Osteocyte (in vitro differentiated cells): ENCODE measurements around the gene KLHL33. TPM values are rescaled to one million over a fixed set of nuclear protein-coding genes. Genes with fewer than 3 reads are reported as not detected.

ENCODE experiments used
- DNase-seq: peaks from one replicate; pipeline ENCODE4 v3.0.0; 2021; ENCODE audit warnings: mixed read lengths; ENCODE audit not compliant: unreplicated experiment; ENCODE audit errors: extremely low spot score
- H3K27ac Mint-ChIP-seq: one replicate; pipeline ENCODE4 v1.8.0; 2021; ENCODE audit warnings: mild to moderate bottlenecking, mixed read lengths; ENCODE audit not compliant: unreplicated experiment
- H3K27me3 Mint-ChIP-seq: one replicate; pipeline ENCODE4 v1.8.0; 2021; ENCODE audit warnings: mixed read lengths; ENCODE audit not compliant: unreplicated experiment
- H3K36me3 Mint-ChIP-seq: one replicate; pipeline ENCODE4 v1.8.0; 2021; ENCODE audit warnings: mixed read lengths; ENCODE audit not compliant: unreplicated experiment
- H3K4me1 Mint-ChIP-seq: one replicate; pipeline ENCODE4 v1.8.0; 2021; ENCODE audit warnings: mixed read lengths; ENCODE audit not compliant: unreplicated experiment
- H3K4me3 Mint-ChIP-seq: one replicate; pipeline ENCODE4 v1.8.0; 2021; ENCODE audit warnings: mild to moderate bottlenecking, moderate library complexity, mixed read lengths; ENCODE audit not compliant: unreplicated experiment
- H3K9me3 Mint-ChIP-seq: one replicate; pipeline ENCODE4 v1.8.0; 2021; ENCODE audit warnings: mixed read lengths; ENCODE audit not compliant: unreplicated experiment
- total RNA-seq: library from RNA; stranded (reverse); gene quantifications from 2 replicates; pipeline ENCODE4 v1.2.1, GENCODE V29; 2021
- TF ChIP-seq, protein P1 (sequence below): fragments of 200-600 bp; sonication (generic); IDR thresholded peaks from 2 replicates; pipeline ENCODE4 v1.5.0; 2021; ENCODE audit warnings: antibody characterized with exemption, mild to moderate bottlenecking, moderate library complexity

KLHL33 gene
- total RNA-seq, 1 donor from 2014 or later, result 0.08 TPM

DNA sequence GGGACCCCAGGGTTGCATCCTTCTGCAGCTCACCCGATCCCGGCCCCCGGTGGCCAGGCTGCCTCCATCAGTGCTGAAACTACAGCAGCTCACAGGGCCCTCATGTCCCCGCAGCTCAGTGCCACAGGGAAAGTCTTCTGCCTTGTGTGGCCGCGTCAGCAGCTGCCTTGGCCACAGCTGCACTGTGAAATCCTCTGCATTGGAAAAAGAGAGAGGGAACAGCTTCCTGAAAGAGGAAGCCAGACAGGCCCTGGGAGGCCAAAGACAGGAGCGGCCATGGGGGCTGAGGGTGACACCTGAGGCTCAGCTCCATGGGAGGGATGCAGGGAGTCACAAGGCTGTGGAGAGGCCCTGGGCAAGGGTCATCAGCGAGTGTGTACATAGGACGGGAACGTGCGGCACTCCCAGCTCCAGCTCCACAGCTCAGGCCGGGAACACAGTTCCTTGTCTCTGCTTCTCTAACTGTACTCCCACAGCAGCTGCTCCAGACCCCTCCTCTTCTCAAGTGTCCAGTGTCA, 59.8 kb downstream of the KLHL33 start:
- TF ChIP-seq, protein P1, sequence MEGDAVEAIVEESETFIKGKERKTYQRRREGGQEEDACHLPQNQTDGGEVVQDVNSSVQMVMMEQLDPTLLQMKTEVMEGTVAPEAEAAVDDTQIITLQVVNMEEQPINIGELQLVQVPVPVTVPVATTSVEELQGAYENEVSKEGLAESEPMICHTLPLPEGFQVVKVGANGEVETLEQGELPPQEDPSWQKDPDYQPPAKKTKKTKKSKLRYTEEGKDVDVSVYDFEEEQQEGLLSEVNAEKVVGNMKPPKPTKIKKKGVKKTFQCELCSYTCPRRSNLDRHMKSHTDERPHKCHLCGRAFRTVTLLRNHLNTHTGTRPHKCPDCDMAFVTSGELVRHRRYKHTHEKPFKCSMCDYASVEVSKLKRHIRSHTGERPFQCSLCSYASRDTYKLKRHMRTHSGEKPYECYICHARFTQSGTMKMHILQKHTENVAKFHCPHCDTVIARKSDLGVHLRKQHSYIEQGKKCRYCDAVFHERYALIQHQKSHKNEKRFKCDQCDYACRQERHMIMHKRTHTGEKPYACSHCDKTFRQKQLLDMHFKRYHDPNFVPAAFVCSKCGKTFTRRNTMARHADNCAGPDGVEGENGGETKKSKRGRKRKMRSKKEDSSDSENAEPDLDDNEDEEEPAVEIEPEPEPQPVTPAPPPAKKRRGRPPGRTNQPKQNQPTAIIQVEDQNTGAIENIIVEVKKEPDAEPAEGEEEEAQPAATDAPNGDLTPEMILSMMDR, result no peak
- H3K9me3 Mint-ChIP-seq, result no peaks in the 10 kb centered on the region
- H3K27me3 Mint-ChIP-seq, result no peaks in the 10 kb centered on the region
- H3K4me1 Mint-ChIP-seq, result no peaks in the 10 kb centered on the region
- peaks cover 56% of the 10 kb centered on the region for H3K36me3 Mint-ChIP-seq
- DNase-seq, result peak; percentile 80
- H3K27ac Mint-ChIP-seq, result no peak overlapping the region
- H3K4me3 Mint-ChIP-seq, result no peak overlapping the region

Other genes starting within 250 kb of the KLHL33 start
- not detected in 2 replicates for gene OR11G2, start 245.3 kb downstream of the KLHL33 start, total RNA-seq
- gene OR11H6, start 212.5 kb downstream of the KLHL33 start, total RNA-seq, result not detected in 2 replicates
- gene OR11H7, start 207.2 kb downstream of the KLHL33 start, total RNA-seq, result not detected in 2 replicates
- not detected in 2 replicates for gene OR11H4, start 196.9 kb downstream of the KLHL33 start, total RNA-seq
- 24.5 and 25.4 TPM in 2 replicates for gene TTC5, start 130.2 kb downstream of the KLHL33 start, total RNA-seq
- gene CCNB1IP1, start 102.9 kb downstream of the KLHL33 start, total RNA-seq, result 47.4 and 49.6 TPM in 2 replicates
- 22.7 and 25.3 TPM in 2 replicates for gene PARP2, start 92.5 kb downstream of the KLHL33 start, total RNA-seq
- gene TEP1, start 22.7 kb downstream of the KLHL33 start, total RNA-seq, result 35.4 and 38.0 TPM in 2 replicates
- 35.7 and 37.1 TPM in 2 replicates for gene OSGEP, start 18.6 kb upstream of the KLHL33 start, total RNA-seq
- 232 and 241 TPM in 2 replicates for gene APEX1, start 19.1 kb upstream of the KLHL33 start, total RNA-seq
- 34.9 and 36.8 TPM in 2 replicates for gene PIP4P1, start 25.3 kb upstream of the KLHL33 start, total RNA-seq
- gene PNP, start 33.2 kb upstream of the KLHL33 start, total RNA-seq, result 16.0 and 17.0 TPM in 2 replicates
- 0.40 and 1.1 TPM in 2 replicates for gene RNASE10, start 69.4 kb upstream of the KLHL33 start, total RNA-seq
- not detected in 2 replicates for gene RNASE9, start 124.9 kb upstream of the KLHL33 start, total RNA-seq
- gene RNASE11, start 151.8 kb upstream of the KLHL33 start, total RNA-seq, result not detected in 2 replicates
- not detected in 2 replicates for gene RNASE12, start 155.2 kb upstream of the KLHL33 start, total RNA-seq
- gene OR6S1, start 205.5 kb upstream of the KLHL33 start, total RNA-seq, result not detected in 2 replicates
- gene RNASE4, start 248.4 kb upstream of the KLHL33 start, total RNA-seq, result 17.2 and 17.8 TPM in 2 replicates